NOMO-1 (cell line): ENCODE measurements around the gene MICU1.
"Not testable (repeated sequence)": the region's sequence is repeated elsewhere in the genome, so short reads cannot be mapped to it uniquely, and the experiment has no call there.

Source experiments
- DNase-seq, 2 experiments: peaks; one replicate each; lab custom pipeline; 2025; ENCODE audit not compliant: unreplicated experiment in 2 of 2; lab: John Stamatoyannopoulos, UW

Gene MICU1, protein sequence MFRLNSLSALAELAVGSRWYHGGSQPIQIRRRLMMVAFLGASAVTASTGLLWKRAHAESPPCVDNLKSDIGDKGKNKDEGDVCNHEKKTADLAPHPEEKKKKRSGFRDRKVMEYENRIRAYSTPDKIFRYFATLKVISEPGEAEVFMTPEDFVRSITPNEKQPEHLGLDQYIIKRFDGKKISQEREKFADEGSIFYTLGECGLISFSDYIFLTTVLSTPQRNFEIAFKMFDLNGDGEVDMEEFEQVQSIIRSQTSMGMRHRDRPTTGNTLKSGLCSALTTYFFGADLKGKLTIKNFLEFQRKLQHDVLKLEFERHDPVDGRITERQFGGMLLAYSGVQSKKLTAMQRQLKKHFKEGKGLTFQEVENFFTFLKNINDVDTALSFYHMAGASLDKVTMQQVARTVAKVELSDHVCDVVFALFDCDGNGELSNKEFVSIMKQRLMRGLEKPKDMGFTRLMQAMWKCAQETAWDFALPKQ

DNA sequence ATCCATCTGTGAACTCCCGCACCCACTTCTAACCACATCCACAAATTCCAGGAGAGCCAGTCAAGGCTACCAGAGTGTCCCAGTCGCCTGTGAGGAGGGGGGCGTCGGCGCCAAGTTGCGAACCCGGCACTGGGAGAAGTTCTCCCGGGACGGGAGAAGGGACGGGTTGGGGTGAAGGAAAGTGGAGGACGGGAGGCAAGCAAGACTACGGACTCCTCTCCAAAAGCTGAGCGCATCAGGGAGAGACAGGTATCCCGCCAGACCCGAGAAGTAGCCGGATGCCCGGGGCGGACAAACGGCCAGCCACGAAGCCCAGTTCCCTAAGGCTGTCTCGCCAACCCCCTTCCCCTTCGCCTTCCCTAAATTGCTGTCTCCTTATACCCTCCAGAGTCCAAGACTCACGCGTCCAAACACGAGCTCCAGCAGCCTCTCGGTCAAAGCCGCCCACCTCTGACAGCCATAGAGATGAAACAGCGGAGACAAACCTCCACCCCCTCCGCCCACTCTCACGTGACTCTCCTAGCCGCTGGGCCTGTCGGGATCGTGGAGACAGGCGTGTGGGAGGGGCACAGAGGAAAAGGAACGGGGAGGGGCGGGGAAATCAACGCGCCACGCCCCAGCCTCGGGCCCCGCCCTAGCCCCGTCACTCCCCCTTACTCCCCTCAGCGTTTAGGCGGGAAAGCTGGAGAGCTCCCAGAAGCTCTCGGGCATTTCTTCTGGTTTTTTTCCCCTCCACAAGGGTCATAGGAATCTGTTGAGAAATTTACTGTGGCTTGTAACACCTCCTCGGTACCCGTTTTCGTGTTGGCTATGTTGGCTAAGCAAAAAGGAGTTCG lies at the start of gene MICU1:
TSS of gene MICU1 (minus strand) at position 472 of the 836 bp plus-strand sequence. CDS start 59,286 bp downstream, outside the sequence.
- DNase-seq = peak; percentile 96 to 98

DNA sequence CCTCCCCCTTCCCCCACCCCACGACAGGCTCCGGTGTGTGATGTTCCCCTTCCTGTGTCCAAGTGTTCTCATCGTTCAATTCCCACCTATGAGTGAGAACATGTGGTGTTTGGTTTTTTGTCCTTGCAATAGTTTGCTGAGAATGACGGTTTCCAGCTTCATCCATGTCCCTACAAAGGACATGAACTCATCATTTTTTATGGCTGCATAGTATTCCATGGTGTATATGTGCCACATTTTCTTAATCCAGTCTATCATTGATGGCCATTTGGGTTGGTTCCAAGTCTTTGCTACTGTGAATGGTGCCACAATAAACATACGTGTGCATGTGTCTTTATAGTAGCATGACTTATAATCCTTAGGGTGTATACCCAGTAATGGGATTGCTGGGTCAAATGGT lies 48.3 kb upstream of the MICU1 start:
- not testable (repeated sequence) for DNase-seq

DNA sequence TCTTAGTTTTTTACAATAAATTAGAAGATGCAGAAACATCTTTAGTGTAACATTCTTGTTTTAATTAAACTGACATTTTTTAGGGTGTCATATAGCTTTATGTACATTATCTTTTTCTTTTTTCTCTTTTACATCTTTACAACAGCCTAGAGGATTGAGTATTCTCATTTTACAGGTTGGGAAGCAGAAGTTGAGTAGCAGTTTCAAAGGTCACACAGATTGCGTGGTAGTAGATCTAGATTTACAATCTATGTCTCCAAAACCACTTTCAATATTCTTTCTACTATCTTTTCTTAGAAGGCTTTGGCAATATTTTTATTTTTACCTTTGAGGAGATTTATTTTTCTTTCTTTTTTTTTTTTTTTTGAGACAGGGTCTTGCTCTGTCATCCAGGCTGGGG lies 47.4 kb upstream of the MICU1 start:
- DNase-seq = no peak

DNA sequence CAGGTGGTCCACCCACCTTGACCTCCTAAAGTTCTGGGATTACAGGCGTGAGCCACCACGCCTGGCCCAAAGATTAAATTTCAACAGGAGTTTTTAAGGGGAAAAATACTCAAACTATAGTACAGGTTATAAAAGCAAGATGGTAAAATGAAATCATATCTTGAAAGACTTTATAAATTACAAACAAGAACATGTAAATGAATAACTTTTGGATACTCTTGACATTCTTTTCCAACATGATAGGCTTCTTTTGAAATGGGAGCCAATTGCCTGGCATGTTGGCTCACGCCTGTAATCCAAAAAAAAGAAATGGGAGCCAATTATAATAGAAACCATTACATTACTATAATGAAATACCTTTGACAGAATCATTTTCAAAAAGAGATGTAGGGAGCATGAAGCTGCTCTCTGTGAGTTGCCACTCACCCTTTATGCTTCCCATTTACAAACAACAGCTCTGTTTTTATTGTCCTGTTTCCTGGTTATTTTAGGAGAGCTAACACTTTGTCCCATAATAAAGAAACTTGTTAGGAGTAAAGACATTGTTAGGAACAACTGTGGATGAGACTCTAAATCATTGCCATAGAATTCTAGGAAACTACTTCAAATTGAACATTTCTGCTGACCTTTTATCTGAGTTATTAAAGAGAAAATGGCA lies 41.5 kb upstream of the MICU1 start:
- DNase-seq = no peak

DNA sequence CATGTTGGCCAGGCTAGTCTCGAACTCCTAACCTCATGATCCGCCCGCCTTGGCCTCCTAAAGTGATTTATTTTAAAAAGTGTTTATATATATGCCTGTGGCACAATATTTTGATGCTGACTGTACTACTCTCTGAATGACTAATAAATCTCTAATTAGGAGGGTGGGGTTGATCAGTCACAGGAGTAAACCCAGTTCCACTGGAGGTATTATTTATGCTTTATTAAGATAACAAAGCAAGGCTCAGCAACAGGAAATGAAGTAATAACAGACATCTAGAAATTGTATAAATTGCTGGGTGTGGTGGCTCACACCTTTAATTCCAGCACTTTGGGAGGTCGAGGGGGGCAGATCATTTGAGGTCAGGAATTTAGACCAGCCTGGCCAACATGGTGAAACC lies 40.0 kb upstream of the MICU1 start:
- no peak for DNase-seq

DNA sequence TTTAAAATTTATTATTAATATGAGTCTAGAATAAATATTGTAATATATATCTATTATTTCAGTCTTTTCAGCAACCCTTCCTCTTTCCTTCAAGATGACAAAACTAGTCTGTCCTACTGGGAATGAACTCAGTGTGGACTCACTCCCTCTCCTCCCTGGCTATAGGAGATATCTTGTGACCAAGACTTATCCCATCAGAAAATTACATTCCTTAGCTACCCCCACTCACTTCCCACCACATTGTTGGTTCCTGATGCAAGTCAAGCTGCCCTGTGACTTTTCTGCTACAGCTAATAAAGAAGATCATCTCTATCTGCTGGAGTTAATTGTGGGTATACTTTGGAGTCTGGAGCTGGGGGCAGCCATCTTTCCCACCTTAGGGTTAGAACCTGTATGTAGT lies 38.1 kb upstream of the MICU1 start:
- DNase-seq = no peak

DNA sequence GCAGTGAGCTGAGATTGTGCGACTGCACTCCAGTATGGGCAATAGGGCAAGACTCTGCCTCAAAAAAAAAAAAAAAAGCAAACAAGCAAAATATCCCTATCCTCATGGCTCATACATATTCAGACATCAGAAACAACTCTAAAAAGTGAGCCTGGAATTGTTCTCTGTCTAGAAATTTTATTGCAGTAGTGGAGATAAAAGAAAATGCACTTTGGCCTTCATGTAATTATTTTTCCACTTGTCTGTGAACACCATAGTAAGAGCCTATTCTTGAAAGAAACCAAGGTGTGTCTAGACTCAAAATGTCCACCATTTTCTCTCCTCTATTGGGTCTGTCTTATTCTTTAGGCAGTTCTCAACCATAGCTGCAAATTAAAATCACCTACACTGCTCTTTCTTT lies 35.6 kb upstream of the MICU1 start:
- no peak for DNase-seq

DNA sequence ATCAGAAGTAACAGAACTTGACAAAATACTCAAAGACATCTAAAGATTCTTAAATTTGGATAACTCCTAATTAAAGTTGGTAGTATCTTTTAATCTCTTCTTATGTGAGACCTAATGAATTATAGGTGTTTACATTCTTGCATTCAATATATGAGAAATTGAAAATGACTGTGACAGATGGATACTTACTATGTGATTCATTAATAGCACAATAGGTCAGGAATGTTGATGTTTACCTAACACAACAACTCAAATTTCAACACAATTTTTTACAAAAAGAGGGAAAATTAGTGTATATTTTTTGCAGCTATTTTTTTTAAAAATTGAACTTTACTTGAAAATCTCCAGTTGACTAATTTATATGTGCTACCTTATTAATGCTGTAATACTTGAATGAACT lies 34.3 kb upstream of the MICU1 start:
- DNase-seq = no peak

DNA sequence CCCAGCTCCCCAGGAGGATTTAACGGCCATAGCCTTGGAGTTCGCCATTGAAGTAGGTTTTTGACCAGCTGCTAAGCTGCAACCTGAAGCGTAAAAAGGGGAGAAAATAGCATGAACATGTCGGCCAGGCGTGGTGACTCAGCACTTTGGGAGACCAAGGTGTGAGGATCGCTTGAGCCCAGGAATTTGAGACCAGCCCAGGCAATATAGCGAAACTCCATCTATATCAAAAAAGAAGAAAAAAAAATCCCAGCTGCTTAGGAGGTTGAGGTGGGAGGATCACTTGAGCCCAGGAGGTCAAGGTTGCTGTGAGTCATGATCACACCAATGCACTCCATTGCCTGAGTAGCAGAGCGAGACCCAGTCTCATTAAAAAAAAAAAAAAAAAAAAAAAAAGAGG lies 33.8 kb upstream of the MICU1 start:
- DNase-seq = no peak

DNA sequence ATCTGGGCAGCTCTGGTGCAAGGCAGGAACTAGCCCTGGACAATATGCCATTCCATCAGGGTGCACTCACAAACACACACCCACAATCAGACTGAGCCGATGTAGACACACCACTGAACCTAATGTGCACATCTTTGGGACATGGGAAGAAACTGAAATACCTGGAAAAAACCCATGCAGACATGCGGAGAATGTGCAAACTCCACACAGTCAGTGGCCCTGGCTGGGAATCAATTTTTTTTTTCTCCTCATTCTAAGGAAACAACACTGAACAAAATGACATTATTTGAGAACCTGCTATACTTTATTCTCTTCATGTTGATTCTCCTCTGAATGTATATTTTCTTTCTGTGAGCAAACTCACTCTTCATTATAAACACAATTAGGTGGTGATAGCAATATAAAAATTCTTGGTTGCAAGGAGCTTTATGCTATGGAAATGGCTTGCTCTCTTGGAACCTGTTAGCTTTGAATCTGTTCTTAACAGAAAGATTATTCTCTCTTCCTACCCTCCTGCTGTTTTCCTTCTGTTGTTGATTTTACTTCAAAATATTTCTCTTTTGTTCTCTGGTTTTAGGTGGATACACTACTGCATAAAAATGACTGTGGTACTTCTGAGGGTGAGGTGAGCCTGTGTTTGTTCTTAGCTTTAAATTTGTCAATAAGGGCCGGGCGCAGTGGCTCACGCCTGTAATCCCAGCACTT lies 33.0 kb upstream of the MICU1 start:
- DNase-seq = no peak

DNA sequence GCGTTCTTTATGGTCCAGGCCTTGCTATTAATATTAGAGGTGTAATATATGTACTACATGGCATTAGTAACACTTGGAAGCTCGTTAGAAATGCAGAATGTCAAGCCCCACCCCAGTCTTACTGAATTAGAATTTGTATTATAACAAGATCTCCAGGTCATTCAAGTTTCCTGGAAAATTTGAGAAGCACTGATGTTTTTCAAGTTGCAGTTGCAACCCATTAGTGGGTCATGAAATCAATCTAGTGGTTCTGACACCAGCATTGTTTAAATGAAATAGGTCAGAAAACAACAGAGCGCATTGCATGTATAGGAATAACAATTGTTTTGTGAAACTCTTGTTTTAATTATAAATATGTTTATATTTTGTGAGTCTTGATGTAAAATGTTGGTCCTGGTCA lies 28.8 kb upstream of the MICU1 start:
- no peak for DNase-seq

DNA sequence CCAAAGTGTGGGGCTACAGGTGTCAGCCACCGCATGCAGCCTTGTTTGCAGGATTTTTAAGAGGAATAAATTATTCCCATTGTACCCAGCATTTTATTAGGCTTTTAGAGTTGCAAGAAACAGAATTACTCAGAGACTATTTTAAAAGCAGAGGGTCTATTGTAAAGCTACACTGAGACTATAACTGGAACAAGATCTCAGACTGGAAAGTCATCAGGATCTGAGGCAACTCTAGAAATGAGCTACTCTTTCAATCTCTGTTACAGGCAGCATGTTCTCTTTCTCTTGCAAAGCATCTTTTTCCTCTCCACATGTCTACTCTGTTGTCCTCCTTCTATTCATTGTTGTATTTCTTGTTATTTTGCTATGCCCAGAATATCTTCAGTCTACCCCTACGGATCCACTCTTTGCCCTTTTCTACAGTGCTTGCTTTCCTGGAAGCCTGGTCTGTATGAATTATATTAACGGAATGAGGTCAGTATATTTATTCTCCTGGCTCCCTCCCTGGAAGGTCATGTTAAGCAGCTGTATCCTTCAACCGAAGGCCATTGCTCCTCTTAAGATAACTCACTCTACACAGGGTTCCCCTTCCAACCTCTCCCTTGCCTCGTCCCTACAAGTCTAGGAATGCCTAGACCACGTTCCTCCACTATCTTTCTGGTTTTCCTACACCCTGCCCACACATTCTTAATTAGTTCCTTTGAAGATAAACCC lies 27.7 kb upstream of the MICU1 start:
- no peak for DNase-seq

DNA sequence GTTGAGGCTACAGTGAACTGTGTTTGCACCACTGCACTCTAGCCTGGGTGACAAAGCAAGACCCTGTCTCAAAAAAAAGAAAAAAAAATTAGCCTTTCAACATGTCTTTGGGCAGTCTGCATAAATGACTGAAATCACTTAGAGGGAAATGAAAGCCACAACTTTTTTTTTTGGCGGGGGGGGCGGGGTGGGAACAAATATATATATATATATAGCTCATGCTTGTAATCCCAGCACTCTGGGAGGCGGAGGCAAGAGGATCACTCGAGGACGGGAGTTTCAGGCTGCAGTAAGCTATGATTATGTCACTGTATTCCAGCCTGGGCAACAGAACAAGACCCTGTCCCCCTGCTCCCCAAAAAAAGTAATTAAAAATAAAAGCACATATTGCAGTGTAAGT lies 23.4 kb upstream of the MICU1 start:
- peak; percentile 33 to 52 for DNase-seq

DNA sequence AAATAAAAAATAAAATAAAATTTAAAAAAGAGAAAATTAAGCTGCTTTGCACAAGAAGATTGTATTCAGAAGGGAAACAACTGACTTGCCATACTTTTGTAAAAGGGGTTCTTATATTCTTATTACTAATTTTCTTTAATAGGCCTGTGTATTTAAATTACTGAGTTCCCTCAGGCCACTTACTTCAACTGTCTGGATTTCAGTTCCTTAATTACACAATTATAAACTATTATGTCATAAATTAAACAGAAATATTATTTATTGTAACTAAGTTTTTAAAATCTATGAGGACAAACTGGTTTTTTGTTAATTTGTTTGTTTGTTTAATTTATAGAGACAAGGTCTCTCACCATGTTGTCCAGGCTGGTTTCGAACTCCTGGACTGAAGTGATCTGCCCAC lies 22.4 kb upstream of the MICU1 start:
- DNase-seq = peak in 1 of 2 experiments; percentile 51

DNA sequence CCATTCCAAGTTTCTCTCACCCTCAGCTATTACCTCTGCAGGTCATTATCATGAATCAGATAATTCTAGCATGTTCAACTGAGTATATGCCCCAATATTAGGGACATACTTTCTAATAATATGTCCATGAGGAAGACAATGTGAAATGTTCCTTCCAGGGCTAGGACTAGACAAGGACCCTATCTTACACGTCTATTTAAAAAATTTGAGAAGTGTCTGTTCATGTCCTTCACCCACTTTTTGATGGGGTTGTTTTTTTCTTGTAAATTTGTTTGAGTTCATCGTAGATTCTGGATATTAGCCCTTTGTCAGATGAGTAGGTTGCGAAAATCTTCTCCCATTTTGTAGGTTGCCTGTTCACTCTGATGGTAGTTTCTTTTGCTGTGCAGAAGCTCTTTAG lies 21.1 kb upstream of the MICU1 start:
- not testable (repeated sequence) for DNase-seq

DNA sequence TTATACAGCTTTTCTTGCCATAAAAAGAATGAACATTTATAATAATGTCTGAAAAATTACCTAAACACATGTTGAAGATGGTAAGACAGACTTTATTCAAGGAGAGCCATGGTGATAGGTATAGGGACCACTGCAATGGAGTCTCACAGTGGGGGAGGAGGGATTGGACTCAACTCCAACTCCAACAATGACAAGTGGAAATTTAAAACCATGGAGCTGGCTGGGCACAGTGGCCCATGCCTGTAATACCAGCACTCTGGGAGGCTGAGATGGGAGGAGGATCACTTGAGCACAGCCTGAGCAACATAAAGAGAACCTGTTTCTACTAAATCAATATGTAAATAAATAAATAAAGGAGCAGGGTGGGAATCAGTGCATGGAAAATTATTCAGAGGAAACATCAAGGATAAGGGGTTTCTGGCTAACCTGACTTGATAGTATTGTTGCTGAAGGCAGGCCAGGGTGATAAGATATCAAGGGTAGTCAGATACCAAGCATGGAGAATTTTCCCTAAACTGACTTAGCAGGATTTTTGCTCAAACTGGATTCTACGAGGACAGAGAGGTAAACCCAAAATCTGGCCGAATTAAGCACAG lies 19.5 kb upstream of the MICU1 start:
- no peak for DNase-seq

DNA sequence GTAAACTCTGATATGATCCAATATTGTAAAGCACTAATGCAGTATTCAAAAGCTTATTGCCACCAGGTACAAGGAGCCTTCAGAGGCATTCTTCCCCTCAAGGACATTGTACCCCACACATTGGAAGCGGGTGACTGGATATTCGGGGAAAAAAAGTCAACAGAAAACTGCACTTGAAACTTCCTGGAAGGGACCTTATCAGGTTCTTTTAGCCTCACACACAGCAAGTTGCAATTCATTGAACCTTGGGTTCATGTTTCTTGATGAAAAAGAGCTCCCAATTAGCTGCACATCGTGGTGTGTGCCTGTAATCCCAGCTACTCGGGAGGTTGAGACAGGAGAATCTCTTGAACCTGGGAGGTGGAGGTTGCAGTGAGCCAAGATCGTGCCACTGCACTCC lies 16.4 kb upstream of the MICU1 start:
- no peak for DNase-seq

DNA sequence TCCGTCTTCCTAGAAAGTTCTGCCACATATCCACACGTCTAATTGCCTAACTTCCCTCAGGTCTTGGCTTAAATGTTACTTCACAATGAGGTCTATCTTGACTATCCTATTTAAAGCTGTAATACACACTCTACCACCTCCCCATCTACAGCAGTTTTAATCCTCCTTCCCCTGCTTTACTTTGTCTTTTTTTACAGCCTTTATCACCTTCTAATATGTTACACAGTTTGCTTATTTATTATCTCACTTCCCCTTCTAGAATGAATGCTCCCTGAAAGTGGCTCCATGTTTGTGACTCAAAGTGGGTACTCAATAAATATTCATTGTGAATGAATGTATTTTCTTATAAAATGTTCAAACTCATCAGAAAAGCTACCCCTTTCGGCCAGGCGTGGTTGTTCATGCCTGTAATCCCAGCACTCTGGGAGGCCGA lies 13.6 kb upstream of the MICU1 start:
- DNase-seq = peak; percentile 25 to 59

DNA sequence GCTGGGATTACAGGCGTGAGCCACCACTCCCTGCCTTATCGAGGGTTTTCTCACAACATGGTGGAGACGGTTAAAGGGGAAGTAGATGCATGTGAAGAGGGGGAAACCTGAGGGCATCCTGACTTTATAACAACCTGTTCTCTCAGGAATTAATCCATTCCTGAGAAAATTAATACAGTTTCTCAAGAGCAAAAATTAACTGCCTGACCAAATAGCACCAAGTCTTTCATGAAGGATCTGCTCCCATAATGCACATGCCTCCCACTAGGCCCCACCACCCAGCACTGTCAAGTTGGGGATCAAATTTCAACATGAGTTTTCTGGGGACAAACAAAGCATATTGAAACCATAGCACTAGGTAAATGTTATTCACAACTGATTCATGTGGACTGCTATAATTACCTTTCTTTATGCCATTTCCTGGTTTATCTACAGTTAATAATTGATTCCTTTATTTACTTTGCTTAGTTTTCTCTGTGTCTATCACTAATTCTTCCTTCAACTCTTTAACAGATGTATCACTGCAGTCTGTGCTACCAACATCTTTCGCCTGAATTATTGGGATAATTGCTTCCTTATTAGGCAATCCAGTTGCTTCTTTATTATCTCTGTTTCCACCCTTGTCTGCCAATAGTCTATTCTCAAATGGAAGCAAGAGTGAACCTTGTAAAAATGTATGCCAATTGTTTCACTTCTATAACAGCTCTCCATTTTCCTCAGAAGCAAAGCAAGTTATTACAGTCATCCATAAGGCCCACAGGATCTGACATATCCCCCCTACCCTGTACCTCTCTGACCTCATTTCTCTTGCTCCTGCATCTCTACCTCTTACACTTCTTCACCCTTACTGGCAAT lies 12.9 kb upstream of the MICU1 start:
- peak in 1 of 2 experiments; percentile 59 for DNase-seq
